Thoracic aorta (tissue), 2 donors: ENCODE data around the gene A3GALT2. TPM values are rescaled to one million over a fixed set of nuclear protein-coding genes. Genes with fewer than 3 reads are reported as not detected.
A peak's percentile ranks its signal among the peaks of the same experiment; 100 is the strongest.

ENCODE experiments used
- ATAC-seq: fragments of 150-250 bp; one replicate; pipeline ENCODE4 v1.8.0; 2017; ENCODE audit warnings: low read depth; ENCODE audit not compliant: insufficient number of reproducible peaks, low FRiP score
- DNase-seq: peaks from one replicate; pipeline ENCODE4 v3.0.0-alpha.2; 2020; ENCODE audit warnings: low spot score
- H3K27ac ChIP-seq, 2 donors: fragments of 200-600 bp; sonication (generic); 1 replicate in 1 of 2; 2 replicates in 1 of 2; pipeline ENCODE4 v1.5.1; 2016; ENCODE audit warnings: mild to moderate bottlenecking in 2 of 2, moderate library complexity in 2 of 2
- H3K27me3 ChIP-seq: fragments of 200-600 bp; sonication (generic); replicated peaks from 2 replicates; pipeline ENCODE4 v1.6.0; 2016; ENCODE audit warnings: mild to moderate bottlenecking; ENCODE audit not compliant: insufficient read depth
- H3K36me3 ChIP-seq: fragments of 200-600 bp; sonication (generic); one replicate; pipeline ENCODE4 v1.5.1; 2016
- H3K4me1 ChIP-seq, 2 donors: fragments of 200-600 bp; sonication (generic); 1 replicate in 1 of 2; 2 replicates in 1 of 2; pipeline versions ENCODE4 v1.5.1 to v1.6.0; 2016; ENCODE audit warnings: low read depth in 2 of 2, mild to moderate bottlenecking in 1 of 2; ENCODE audit not compliant: control insufficient read depth in 1 of 2
- H3K4me3 ChIP-seq: fragments of 200-600 bp; sonication (generic); 2 replicates; pipeline ENCODE4 v1.5.1; 2016; ENCODE audit warnings: mild to moderate bottlenecking
- H3K9me3 ChIP-seq: fragments of 200-600 bp; sonication (generic); 2 replicates; pipeline ENCODE4 v1.5.1; 2016
- total RNA-seq, 2 donors: library from RNA; depleted of rRNA; stranded (reverse); fragments of >200 nt; gene quantifications; one replicate each; pipeline versions ENCODE4 v1.1.0 to v1.2.3, GENCODE V29; 2016
- TF ChIP-seq, protein P1 (sequence below): fragments of 200-600 bp; sonication (generic); IDR thresholded peaks from one replicate; pipeline ENCODE4 v1.5.1; 2019; ENCODE audit warnings: antibody characterized with exemption

The A3GALT2 gene
- total RNA-seq, 2 donors from 2014 or later: 0.54 to 0.71 TPM

GRCh38 chr1:33332881-33333280 lies 12.0 kb upstream of the A3GALT2 start:
- peak overlapping the region; percentile 76 to 95 for H3K27ac ChIP-seq
- H3K36me3 ChIP-seq: peaks cover 58% of the 10 kb centered on the region
- H3K4me1 ChIP-seq: peaks cover 70 to 76% of the 10 kb centered on the region in 2 donors
- no peak overlapping the region for H3K4me3 ChIP-seq
- no peaks in the 10 kb centered on the region for H3K27me3 ChIP-seq
- H3K9me3 ChIP-seq: no peaks in the 10 kb centered on the region
- DNase-seq (no peak), ATAC-seq (no peak)
- TF ChIP-seq, protein P1, sequence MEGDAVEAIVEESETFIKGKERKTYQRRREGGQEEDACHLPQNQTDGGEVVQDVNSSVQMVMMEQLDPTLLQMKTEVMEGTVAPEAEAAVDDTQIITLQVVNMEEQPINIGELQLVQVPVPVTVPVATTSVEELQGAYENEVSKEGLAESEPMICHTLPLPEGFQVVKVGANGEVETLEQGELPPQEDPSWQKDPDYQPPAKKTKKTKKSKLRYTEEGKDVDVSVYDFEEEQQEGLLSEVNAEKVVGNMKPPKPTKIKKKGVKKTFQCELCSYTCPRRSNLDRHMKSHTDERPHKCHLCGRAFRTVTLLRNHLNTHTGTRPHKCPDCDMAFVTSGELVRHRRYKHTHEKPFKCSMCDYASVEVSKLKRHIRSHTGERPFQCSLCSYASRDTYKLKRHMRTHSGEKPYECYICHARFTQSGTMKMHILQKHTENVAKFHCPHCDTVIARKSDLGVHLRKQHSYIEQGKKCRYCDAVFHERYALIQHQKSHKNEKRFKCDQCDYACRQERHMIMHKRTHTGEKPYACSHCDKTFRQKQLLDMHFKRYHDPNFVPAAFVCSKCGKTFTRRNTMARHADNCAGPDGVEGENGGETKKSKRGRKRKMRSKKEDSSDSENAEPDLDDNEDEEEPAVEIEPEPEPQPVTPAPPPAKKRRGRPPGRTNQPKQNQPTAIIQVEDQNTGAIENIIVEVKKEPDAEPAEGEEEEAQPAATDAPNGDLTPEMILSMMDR: no peak

DNA sequence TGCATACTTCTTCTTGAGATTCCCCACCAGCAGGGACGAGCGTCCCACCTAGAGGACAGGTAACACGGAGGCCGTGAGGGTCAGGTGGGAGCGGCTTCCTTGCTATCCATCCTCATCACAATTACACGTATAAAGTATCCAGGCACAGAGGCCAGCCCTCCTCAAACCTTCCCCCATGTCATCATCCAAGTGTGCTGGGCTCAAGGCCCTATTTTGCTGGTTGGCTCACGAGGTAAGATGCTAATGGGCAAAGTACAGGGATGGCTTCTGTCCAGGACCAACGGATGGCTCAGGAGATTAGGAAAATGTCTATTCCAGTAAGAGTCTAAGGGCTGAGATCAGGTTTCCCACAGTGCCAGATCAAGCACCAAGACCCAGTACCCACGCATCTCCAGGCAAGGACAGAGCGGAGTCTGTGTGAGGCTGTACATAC lies 11.5 kb upstream of the A3GALT2 start:
- peaks cover 63% of the 10 kb centered on the region for H3K36me3 ChIP-seq
- no peaks in the 10 kb centered on the region for H3K9me3 ChIP-seq
- H3K27me3 ChIP-seq: no peaks in the 10 kb centered on the region
- H3K4me1 ChIP-seq: peaks cover 70 to 76% of the 10 kb centered on the region in 2 donors
- no peak for DNase-seq
- ATAC-seq: no peak
- H3K4me3 ChIP-seq: no peak overlapping the region
- H3K27ac ChIP-seq: peak overlapping the region; percentile 76 to 95
- TF ChIP-seq, protein P1: no peak

DNA sequence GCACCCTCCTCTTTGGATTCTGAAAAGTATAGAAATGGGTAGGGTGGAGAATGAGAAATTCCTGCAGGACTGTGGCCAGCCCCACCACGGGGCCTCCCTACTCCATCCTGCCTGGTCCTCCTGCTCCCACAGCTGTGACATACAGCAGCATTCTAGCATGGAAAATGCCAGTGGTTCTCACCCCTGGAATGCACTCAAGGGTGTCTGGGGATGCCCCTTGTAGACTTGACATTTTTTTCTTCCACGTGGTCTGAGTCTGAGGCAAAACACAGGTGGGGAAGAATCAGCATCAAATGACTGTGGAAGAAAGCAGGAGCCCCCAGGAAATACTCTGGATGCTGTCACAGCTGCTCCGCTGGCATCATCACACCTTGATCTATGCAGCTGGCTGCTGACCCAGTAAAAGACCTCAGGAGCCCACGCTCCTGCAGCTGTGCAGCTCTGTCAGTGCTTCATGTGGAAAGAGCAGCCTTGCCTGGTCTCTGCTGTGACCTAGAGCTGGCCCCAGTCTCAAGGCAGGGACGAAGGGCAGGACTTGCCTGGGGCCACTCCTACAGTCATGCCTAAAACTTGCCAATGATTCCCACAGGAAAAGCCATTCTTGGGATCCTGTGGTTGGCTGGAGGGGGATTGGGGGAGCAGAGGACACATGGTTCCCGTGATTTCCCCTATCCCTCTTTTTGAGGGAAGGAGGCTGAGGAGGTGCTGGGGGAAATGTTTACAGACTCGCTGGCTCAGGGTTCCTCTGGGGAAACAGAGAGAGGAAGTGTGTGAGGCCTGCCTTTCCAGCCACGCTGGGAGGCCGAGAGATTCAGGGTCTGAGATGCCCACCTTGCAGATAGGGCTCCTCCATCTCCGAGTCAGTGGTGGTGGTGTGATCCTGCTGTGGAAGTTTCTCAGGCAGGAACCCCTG lies 10.8 kb upstream of the A3GALT2 start:
- Histone ChIP-seq H3K4me3 (no peak overlapping the region), H3K4me1 (peaks cover 64 to 72% of the 10 kb centered on the region in 2 donors), H3K27ac (peak overlapping the region; percentile 76 to 95), H3K9me3 (no peaks in the 10 kb centered on the region), H3K36me3 (peaks cover 70% of the 10 kb centered on the region), H3K27me3 (no peaks in the 10 kb centered on the region)
- TF ChIP-seq, protein P1: no peak
- DNase-seq: no peak
- no peak for ATAC-seq

DNA sequence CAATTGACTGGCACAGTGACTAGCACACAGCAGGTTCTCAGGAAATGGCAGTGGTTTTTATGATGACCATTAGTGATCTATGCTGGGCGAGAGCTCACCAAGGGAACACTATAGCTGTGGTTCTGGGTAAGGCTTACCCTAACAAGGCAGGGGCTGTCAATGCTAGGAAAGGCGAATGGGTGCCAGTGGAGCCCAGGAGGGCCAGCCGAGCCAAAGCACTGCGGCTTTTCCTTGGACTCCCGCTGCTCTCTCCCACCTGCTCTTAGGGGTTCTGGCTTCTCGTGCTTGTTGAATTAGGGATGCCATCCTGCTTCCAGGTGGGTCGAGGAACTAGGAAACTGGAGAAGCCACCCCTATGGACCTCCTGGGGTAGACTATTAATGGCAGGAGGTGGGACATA lies 10.0 kb upstream of the A3GALT2 start:
- Histone ChIP-seq H3K4me1 (peaks cover 56 to 64% of the 10 kb centered on the region in 2 donors), H3K27ac (no peak overlapping the region), H3K9me3 (no peaks in the 10 kb centered on the region), H3K27me3 (no peaks in the 10 kb centered on the region), H3K36me3 (peaks cover 77% of the 10 kb centered on the region), H3K4me3 (no peak overlapping the region)
- TF ChIP-seq, protein P1: no peak
- DNase-seq (no peak), ATAC-seq (no peak)

DNA sequence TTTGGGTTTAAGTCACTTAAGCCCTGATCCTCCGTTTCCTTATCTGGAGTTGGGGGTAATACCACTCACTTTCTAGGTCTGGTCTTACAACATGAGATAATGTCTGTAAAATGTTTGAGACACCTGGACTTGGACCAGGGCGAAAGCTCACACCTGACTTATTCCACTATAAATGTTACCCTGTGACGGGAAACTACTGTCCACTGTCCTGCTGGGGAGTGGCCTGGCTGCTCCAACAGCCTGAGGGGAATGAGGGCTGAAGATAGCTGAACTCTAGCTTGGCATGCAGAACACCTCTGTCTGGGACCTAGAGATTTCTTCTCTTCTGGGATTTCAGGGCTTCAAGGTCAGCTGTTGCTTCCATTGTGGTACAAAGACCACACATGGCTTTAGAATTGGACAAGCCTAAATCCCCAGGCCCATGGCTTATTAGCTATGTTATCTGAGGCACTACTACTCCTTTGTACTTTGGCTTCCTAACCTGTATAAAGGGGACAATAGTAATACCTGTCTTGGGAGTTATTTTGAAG lies 9.5 kb upstream of the A3GALT2 start:
- ATAC-seq (no peak), DNase-seq (no peak)
- Histone ChIP-seq H3K27me3 (no peaks in the 10 kb centered on the region), H3K27ac (no peak overlapping the region), H3K4me1 (peaks cover 51 to 59% of the 10 kb centered on the region in 2 donors), H3K4me3 (no peak overlapping the region), H3K36me3 (peaks cover 81% of the 10 kb centered on the region), H3K9me3 (no peaks in the 10 kb centered on the region)
- TF ChIP-seq, protein P1: no peak
